GM12864 (cell line): ENCODE data around the gene FHL2.

Experiments
- DNase-seq: peaks from one replicate; pipeline ENCODE4 v3.0.0-alpha.2; 2011; ENCODE audit warnings: low read depth
- H3K4me3 ChIP-seq: 2 replicates; pipeline ENCODE4 v1.5.1; 2011; ENCODE audit warnings: mild to moderate bottlenecking, low read depth, low read length, control low read depth
- TF ChIP-seq, protein P1 (sequence below): IDR thresholded peaks from 2 replicates; pipeline ENCODE4 v1.5.1; 2011; ENCODE audit warnings: low read depth, mild to moderate bottlenecking, moderate library complexity, low read length, control low read depth, inconsistent platforms; ENCODE audit errors: missing control alignments

The FHL2 gene

DNA sequence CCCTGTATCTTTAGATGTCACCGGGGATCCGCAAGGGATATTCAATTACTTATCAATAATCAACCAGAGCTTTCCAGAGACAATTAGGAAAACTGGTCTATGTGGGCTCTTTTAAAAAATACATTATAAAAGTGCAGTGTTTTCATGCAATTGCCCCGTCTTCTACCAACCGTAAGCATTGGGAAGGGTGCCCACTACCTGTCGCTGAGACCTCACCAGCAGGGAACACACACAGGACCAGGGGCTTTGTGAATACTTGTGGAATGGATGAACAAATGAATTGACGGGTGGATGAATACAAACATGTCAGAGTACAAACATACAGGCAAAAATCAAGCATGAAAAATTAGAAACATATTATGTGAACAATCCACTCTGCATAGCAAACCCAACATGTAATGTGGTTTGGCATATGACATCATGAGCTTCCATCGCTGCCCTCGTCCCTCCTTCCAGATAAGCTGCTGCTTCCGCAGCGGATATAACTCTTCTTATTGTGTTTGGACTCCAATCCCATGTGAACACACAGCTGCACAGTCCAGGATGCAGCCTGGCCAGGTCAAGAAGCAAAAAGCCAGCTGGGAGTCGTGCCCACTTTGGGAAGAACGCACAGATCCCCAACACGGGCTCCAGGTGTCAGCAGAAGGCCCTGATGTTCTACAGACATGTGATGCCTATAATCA is 5.3 kb downstream of the FHL2 start:
- H3K4me3 ChIP-seq = no peak overlapping the region
- TF ChIP-seq, protein P1, sequence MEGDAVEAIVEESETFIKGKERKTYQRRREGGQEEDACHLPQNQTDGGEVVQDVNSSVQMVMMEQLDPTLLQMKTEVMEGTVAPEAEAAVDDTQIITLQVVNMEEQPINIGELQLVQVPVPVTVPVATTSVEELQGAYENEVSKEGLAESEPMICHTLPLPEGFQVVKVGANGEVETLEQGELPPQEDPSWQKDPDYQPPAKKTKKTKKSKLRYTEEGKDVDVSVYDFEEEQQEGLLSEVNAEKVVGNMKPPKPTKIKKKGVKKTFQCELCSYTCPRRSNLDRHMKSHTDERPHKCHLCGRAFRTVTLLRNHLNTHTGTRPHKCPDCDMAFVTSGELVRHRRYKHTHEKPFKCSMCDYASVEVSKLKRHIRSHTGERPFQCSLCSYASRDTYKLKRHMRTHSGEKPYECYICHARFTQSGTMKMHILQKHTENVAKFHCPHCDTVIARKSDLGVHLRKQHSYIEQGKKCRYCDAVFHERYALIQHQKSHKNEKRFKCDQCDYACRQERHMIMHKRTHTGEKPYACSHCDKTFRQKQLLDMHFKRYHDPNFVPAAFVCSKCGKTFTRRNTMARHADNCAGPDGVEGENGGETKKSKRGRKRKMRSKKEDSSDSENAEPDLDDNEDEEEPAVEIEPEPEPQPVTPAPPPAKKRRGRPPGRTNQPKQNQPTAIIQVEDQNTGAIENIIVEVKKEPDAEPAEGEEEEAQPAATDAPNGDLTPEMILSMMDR = no peak
- DNase-seq = no peak

DNA sequence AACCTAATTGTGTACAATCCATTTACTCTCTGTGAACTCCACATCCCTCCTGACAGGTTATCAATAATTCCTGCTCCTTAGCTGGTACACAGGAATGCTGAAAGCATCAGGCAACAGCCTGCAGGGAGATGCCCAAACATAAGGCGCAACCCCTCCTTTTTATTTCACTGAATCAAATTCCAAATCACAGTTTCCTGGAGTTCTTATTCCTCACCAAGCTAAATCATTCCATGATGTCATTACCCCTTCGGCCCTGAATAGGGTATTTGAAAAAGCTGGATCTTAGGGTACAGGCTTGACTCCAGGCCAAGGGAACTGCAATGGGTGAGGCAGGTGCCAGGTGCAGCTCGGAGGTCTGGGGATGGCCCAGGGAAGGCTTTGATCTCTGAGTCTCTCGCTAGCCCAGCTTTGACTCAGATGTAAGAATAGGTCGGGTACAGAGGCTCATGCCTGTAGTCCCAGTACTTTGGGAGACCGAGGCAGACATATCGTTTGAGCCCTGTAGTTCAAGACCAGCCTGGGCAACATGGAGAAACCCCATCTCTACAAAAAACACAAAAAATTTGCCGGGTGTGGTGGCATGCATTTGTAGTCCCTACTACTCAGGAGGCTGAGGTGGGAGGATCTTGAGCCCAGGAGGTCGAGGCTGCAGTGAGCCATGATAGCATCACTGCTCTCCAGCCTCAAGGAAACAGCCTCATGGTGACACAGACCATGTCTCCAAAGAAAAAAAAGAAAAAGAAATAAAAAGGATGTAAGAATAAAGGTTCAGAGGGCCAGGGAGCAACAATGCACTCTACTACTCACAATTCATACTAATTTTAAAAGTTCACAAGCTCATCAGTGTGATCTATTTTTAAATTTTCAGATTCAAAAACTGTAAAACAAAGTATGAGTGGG is 6.8 kb downstream of the FHL2 start:
- TF ChIP-seq, protein P1 = no peak
- DNase-seq = no peak
- no peak overlapping the region for H3K4me3 ChIP-seq

DNA sequence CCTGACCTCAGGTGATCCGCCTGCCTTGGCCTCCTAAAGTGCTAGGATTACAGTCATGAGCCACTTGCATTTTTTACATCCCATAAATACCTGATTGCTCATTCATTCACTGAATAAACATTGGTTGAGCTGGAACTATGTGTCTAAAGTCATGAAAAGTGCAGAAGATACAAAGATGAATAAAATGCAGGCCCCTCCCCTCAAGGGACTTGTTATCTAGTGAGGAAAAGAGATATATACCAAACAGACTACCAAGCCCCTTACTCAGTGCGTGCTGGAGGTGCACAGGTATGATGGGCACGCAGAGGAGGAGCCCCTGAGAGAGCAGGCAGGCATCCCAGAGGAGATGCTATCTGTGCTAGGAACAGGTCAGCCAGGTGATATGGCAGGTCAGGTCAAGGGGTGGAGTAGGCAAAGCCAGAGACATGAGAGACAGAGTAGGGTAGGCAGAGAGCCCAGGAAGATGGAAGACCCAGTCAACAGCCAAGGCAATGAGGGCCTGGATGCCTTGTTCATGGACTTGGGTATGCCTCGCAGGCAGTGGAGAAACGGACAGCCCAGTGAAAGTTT is 7.7 kb downstream of the FHL2 start:
- TF ChIP-seq, protein P1 = no peak
- no peak for DNase-seq
- no peak overlapping the region for H3K4me3 ChIP-seq

DNA sequence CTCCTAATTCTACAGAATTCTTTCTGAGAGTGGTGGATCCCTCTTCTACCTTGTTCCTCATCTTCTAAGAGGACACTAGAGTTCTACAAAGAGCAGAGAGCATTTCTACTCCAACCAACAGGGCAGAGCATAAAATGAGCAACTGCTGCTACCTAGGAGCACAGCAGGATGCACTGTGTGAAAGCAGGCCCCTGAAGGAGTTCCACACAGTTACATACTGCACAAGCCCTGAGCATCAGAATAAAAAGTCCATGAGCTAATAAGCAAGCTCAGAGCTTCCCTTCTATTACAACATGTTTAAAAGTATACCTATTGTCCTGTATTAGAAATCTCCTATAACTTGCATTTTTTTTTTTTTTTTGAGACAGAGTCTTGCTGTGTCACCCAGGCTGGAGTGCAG is 8.4 kb downstream of the FHL2 start:
- TF ChIP-seq, protein P1 = no peak
- H3K4me3 ChIP-seq = no peak overlapping the region
- DNase-seq = no peak

DNA sequence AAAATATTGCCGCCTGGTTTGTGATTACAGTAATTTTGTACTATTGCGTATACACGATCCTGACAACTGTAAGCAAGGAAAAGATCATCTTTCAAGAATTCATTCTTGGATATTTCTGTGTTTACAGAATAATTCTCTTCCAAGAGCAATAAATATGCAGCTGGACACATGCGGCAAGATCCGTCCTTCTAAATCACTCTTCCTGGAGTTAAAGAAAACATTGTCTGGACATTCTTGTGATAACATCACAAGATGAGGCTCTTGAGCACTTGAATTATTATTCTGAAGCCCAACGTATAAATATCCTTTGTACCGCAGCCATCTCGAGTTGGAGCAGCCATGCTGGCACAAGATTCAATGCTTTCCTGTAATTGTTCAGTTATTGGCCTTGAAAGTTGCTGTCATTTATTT is 9.9 kb downstream of the FHL2 start:
- TF ChIP-seq, protein P1 = no peak
- no peak for DNase-seq
- H3K4me3 ChIP-seq = no peak overlapping the region

DNA sequence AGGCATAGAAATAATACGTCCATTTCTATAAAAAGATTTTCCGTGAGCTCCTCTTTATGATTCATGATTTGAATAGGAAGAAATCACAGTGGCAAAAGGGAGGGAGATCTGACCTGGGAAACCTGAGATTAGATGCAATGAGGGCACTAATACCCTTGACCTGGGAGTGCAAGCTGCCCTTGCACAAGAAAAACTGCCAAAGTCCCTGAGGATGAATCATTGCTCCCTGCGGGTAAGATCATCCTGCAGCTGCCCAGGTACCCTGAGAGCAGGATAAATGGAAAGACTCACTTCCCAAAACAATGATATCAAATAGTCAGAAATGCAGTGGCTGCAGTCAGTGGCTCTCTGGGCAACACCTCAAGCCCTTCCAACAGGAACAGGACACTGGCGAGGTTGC is 11.6 kb downstream of the FHL2 start:
- TF ChIP-seq, protein P1 = no peak
- H3K4me3 ChIP-seq = no peak overlapping the region
- no peak for DNase-seq
